Lung (tissue), 12 donors: ENCODE measurements around the gene LYRM2. TPM values are rescaled to one million over a fixed set of nuclear protein-coding genes. Genes with fewer than 3 reads are reported as not detected.

ENCODE experiments used
- ATAC-seq: fragments of 200-7000 bp; cut with Tn5 transposase; one replicate; pipeline ENCODE4 v1.9.1; 2020; ENCODE audit warnings: moderate number of reproducible peaks; ENCODE audit not compliant: insufficient read depth, low FRiP score
- DNase-seq, 3 donors: peaks; one replicate each; pipeline ENCODE4 v3.0.0-alpha.2; 2013 to 2017
- H3K27ac ChIP-seq, 2 donors: one replicate each; pipeline ENCODE4 v1.5.1; 2013; ENCODE audit warnings: mild to moderate bottlenecking in 2 of 2, moderate library complexity in 2 of 2, control low read depth in 1 of 2, inconsistent platforms in 1 of 2, low read depth in 1 of 2, low read length in 1 of 2
- H3K27me3 ChIP-seq, 3 donors: one replicate each; pipeline ENCODE4 v1.5.1; 2013; ENCODE audit warnings: low read length in 2 of 3; ENCODE audit not compliant: control insufficient read depth in 3 of 3, insufficient read depth in 3 of 3
- H3K36me3 ChIP-seq, 4 donors: one replicate each; pipeline ENCODE4 v1.5.1; 2013; ENCODE audit warnings: low read length in 4 of 4, mild to moderate bottlenecking in 1 of 4, moderate library complexity in 1 of 4; ENCODE audit not compliant: control insufficient read depth in 4 of 4, insufficient read depth in 4 of 4
- H3K4me1 ChIP-seq, 5 donors: one replicate each; pipeline ENCODE4 v1.5.1; 2013; ENCODE audit warnings: low read length in 5 of 5, mild to moderate bottlenecking in 2 of 5, moderate library complexity in 1 of 5; ENCODE audit not compliant: control insufficient read depth in 5 of 5, insufficient read depth in 5 of 5
- H3K4me3 ChIP-seq: one replicate; pipeline ENCODE4 v1.5.1; 2013; ENCODE audit warnings: mild to moderate bottlenecking, control low read depth, moderate library complexity
- H3K9ac ChIP-seq, 2 donors: one replicate each; pipeline ENCODE4 v1.5.1; 2013; ENCODE audit warnings: low read length in 2 of 2, control low read depth in 1 of 2; ENCODE audit not compliant: insufficient read depth in 1 of 2
- H3K9me3 ChIP-seq, 4 donors: one replicate each; pipeline ENCODE4 v1.5.1; 2013; ENCODE audit warnings: low read length in 3 of 4, mild to moderate bottlenecking in 1 of 4, moderate library complexity in 1 of 4; ENCODE audit not compliant: control insufficient read depth in 4 of 4, insufficient read depth in 3 of 4
- CTCF ChIP-seq: IDR thresholded peaks from 2 replicates; pipeline ENCODE4 v1.5.1; 2012; ENCODE audit warnings: mild to moderate bottlenecking; ENCODE audit errors: control extremely low read depth, extremely low read depth
- WGBS, 2 donors: extraction: QIAGEN DNeasy Blood & Tissue Kit; methylation state at CpG; one replicate each; pipeline ENCODE4 v1.1.7; 2013; 5-methylcytosine and 5-hydroxymethylcytosine counted together
- polyA plus RNA-seq, 2 donors: library from polyadenylated mRNA; stranded (reverse); fragments of 200-250 nt; gene quantifications; one replicate each; pipeline ENCODE4 v1.2.1, GENCODE V29; 2013
- total RNA-seq, 2 donors: library from RNA; depleted of rRNA in 1 of 2; stranded (reverse); fragments of >200 nt in 1 of 2; gene quantifications; one replicate each; pipeline ENCODE4 v1.2.1, GENCODE V29; 2014 to 2021
- donor health status: control.
- donor health status: control.
- donor health status: Bipolar disorder and iron deficiency.
- donor health status: healthy.
- donor health status: DM: yes; HTN: yes; CAD: no.

The LYRM2 gene
- total and polyA plus RNA-seq, 4 donors = 25.6 to 38.1 (median 27.1) TPM

DNA sequence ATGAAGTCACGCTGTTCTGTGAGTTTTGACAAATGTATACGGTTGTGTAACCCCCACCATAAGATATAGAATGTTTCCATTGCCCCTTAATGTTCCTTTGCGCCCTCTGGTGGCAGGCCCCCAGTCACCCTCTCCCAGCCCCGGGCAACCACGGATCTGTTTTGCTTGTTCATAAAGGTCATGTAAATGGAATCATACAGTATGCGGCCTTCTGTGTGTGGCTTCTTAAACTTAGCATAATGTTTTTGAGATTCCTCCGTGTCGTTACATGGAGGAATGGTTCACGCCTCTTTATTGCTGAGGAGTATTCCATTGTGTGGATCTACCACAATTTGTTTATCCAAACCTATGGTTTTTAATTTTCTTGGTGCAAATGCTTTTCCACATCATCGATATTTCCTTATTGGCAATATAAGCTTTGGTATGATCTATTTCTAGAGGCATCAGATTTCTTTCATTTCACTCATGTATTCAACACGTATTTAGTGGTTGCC is 28.4 kb downstream of the LYRM2 start:
- no peak overlapping the region for H3K9ac ChIP-seq
- H3K4me3 ChIP-seq = no peak overlapping the region
- peak; percentile 53 for TF ChIP-seq CTCF
- H3K9me3 ChIP-seq = no peaks in the 10 kb centered on the region
- WGBS, 2 donors = 50 to 58% methylated on average over 11 of the region's 11 CpGs
- H3K4me1 ChIP-seq = no peaks in the 10 kb centered on the region
- ATAC-seq (no peak), DNase-seq (peak; percentile 28 to 44 (median 36))
- H3K27me3 ChIP-seq = no peaks in the 10 kb centered on the region
- peaks cover 0 to 2% (median 0%) of the 10 kb centered on the region in 4 donors for H3K36me3 ChIP-seq
- H3K27ac ChIP-seq = no peak overlapping the region

GRCh38 chr6:89605861-89606260 is 32.7 kb downstream of the LYRM2 start:
- 91 to 92% methylated on average over 5 of the region's 5 CpGs for WGBS, 2 donors
- no peak overlapping the region for H3K27ac ChIP-seq

GRCh38 chr6:89604653-89605052 is 33.9 kb downstream of the LYRM2 start:
- Histone ChIP-seq H3K4me1 (peaks cover 0 to 4% (median 0%) of the 10 kb centered on the region in 5 donors), H3K36me3 (peaks cover 0 to 5% (median 0%) of the 10 kb centered on the region in 4 donors), H3K9me3 (no peaks in the 10 kb centered on the region), H3K27ac (no peak overlapping the region), H3K27me3 (no peaks in the 10 kb centered on the region), H3K9ac (no peak overlapping the region), H3K4me3 (no peak overlapping the region)
- 85 to 94% methylated on average over 5 of the region's 5 CpGs for WGBS, 2 donors
- TF ChIP-seq CTCF = no peak
- ATAC-seq = no peak
- DNase-seq = no peak

More at GRCh38 chr6:89605861-89606260, 32.7 kb downstream of the LYRM2 start:
- Histone ChIP-seq H3K27me3 (no peaks in the 10 kb centered on the region), H3K9me3 (no peaks in the 10 kb centered on the region), H3K4me1 (no peaks in the 10 kb centered on the region), H3K36me3 (peaks cover 0 to 5% (median 0%) of the 10 kb centered on the region in 4 donors), H3K4me3 (no peak overlapping the region), H3K9ac (no peak overlapping the region)
- DNase-seq (no peak), ATAC-seq (no peak)
- no peak for TF ChIP-seq CTCF

- H3K4me3 ChIP-seq = no peak overlapping the region
- H3K4me1 ChIP-seq = peaks cover 0 to 4% (median 0%) of the 10 kb centered on the region in 5 donors
- no peak overlapping the region for H3K9ac ChIP-seq
- 95% methylated on average over 6 of the region's 6 CpGs for WGBS, 2 donors
- no peaks in the 10 kb centered on the region for H3K27me3 ChIP-seq
- TF ChIP-seq CTCF = no peak
- peaks cover 0 to 5% (median 0%) of the 10 kb centered on the region in 4 donors for H3K36me3 ChIP-seq
- H3K9me3 ChIP-seq = no peaks in the 10 kb centered on the region
- DNase-seq (no peak), ATAC-seq (no peak)
- H3K27ac ChIP-seq = no peak overlapping the region
Observed at GRCh38 chr6:89602166-89602565, 36.4 kb downstream of the LYRM2 start.
